Caco-2 (cell line): ENCODE data around the gene AUTS2. TPM values are rescaled to one million over a fixed set of nuclear protein-coding genes. Genes with fewer than 3 reads are reported as not detected.

ENCODE experiments used
- BruUV-seq: library from RNA; stranded (reverse); fragments of 400-500 nt; replicated peaks from 2 replicates; lab custom pipeline; 2021; lab: Mats Ljungman, UMichigan
- CTCF ChIA-PET: fragments of 300-600 bp; sonication (Branson Sonifier 250); formaldehyde crosslinking; loops from one replicate; lab custom pipeline; 2022; ENCODE audit warnings: antibody characterized with exemption; lab: Charles Lee
- POLR2A ChIA-PET: fragments of 300-600 bp; sonication (Branson Sonifier 250); formaldehyde crosslinking; loops from one replicate; lab custom pipeline; 2022; ENCODE audit warnings: antibody characterized with exemption; lab: Charles Lee
- DNase-seq, 2 experiments: peaks; one replicate each; pipeline versions ENCODE4 v3.0.0 to v3.0.0-alpha.2; 2020 to 2022
- H3K27me3 ChIP-seq: replicated peaks from 2 replicates; pipeline ENCODE4 v1.6.0; 2011; ENCODE audit warnings: low read length; ENCODE audit not compliant: control insufficient read depth, insufficient read depth
- H3K36me3 ChIP-seq: 2 replicates; pipeline ENCODE4 v1.5.1; 2011; ENCODE audit warnings: low read length; ENCODE audit not compliant: control insufficient read depth, insufficient read depth
- H3K4me1 ChIP-seq: fragments of 250-450 bp; sonication (Bioruptor Pico); 2 replicates; pipeline ENCODE4 v1.5.1; 2020; ENCODE audit warnings: mild to moderate bottlenecking
- H3K4me3 ChIP-seq: 2 replicates; pipeline ENCODE4 v1.5.1; 2011; ENCODE audit warnings: low read depth, mild to moderate bottlenecking, control low read depth, low read length
- H3K9me3 ChIP-seq: fragments of 250-450 bp; sonication (Bioruptor Pico); 2 replicates; pipeline ENCODE4 v1.5.1; 2020; ENCODE audit warnings: mild to moderate bottlenecking, moderate library complexity
- H3K27ac Mint-ChIP-seq: one replicate; pipeline ENCODE4 v1.8.0; 2022; ENCODE audit warnings: mixed read lengths; ENCODE audit not compliant: unreplicated experiment
- H3K27me3 Mint-ChIP-seq: one replicate; pipeline ENCODE4 v1.8.0; 2022; ENCODE audit warnings: mixed read lengths; ENCODE audit not compliant: insufficient read depth, unreplicated experiment
- H3K36me3 Mint-ChIP-seq: one replicate; pipeline ENCODE4 v1.8.0; 2022; ENCODE audit warnings: mild to moderate bottlenecking, mixed read lengths; ENCODE audit not compliant: insufficient read depth, unreplicated experiment
- H3K4me1 Mint-ChIP-seq: one replicate; pipeline ENCODE4 v1.8.0; 2022; ENCODE audit warnings: low read depth, mixed read lengths; ENCODE audit not compliant: unreplicated experiment
- H3K4me3 Mint-ChIP-seq: one replicate; pipeline ENCODE4 v1.8.0; 2022; ENCODE audit warnings: mild to moderate bottlenecking, moderate library complexity, mixed read lengths; ENCODE audit not compliant: unreplicated experiment
- H3K9me3 Mint-ChIP-seq: one replicate; pipeline ENCODE4 v1.8.0; 2022; ENCODE audit warnings: mixed read lengths; ENCODE audit not compliant: unreplicated experiment
- CTCF ChIP-seq, 2 experiments: fragments of 200-600 bp in 1 of 2; IDR thresholded peaks; 1 replicate in 1 of 2; 2 replicates in 1 of 2; pipeline versions ENCODE4 v1.5.1 to v1.8.0; 2011 to 2022; ENCODE audit warnings: antibody characterized with exemption in 1 of 2, control low read depth in 1 of 2, inconsistent platforms in 1 of 2, low read depth in 1 of 2, low read length in 1 of 2, mild to moderate bottlenecking in 1 of 2, moderate library complexity in 1 of 2; ENCODE audit not compliant: insufficient read depth in 1 of 2, severe bottlenecking in 1 of 2, unreplicated experiment in 1 of 2
- intact Hi-C: fragments of 100-400 bp; cut with micrococcal nuclease; formaldehyde crosslinking; loops from one replicate; pipeline ENCODE4 v1.10.0; 2022; ENCODE audit not compliant: unreplicated experiment
- total RNA-seq: library from RNA; stranded (reverse); gene quantifications from 2 replicates; pipeline ENCODE4 v1.2.3, GENCODE V29; 2022

The AUTS2 gene
- total RNA-seq, 1 experiment from 2014 or later = 37.1 TPM

GRCh38 chr7:69631131-69631530 lies 32.9 kb downstream of the AUTS2 start:
- no peaks in the 10 kb centered on the region for H3K27me3 ChIP-seq
- intact Hi-C loops = no loop called here
- H3K36me3 ChIP-seq = no peaks in the 10 kb centered on the region
- H3K27ac Mint-ChIP-seq = no peak overlapping the region
- H3K9me3 Mint-ChIP-seq = no peaks in the 10 kb centered on the region
- no peaks in the 10 kb centered on the region for H3K4me1 ChIP-seq
- no peak overlapping the region for H3K4me3 ChIP-seq
- no peaks in the 10 kb centered on the region for H3K4me1 Mint-ChIP-seq
- H3K27me3 Mint-ChIP-seq = peaks cover 15% of the 10 kb centered on the region
- ChIA-PET POLR2A (no interaction called here), CTCF (no interaction called here)
- no peaks in the 10 kb centered on the region for H3K36me3 Mint-ChIP-seq
- H3K4me3 Mint-ChIP-seq = no peak overlapping the region
- TF ChIP-seq CTCF (IDR thresholded peaks at IDR 0.05; ENCODE audit: insufficient read depth in 1 of 2, low read depth in 1 of 2, low read length in 1 of 2, severe bottlenecking in 1 of 2, unreplicated experiment in 1 of 2) = no peak
- no peaks in the 10 kb centered on the region for H3K9me3 ChIP-seq
- DNase-seq = no peak
- no TSS peak for BruUV-seq

GRCh38 chr7:69632280-69632679 lies 34.0 kb downstream of the AUTS2 start:
- Mint-ChIP-seq H3K4me1 (no peaks in the 10 kb centered on the region), H3K27ac (no peak overlapping the region), H3K36me3 (no peaks in the 10 kb centered on the region), H3K27me3 (peaks cover 15% of the 10 kb centered on the region), H3K4me3 (no peak overlapping the region), H3K9me3 (no peaks in the 10 kb centered on the region)
- Histone ChIP-seq H3K4me3 (no peak overlapping the region), H3K9me3 (no peaks in the 10 kb centered on the region), H3K4me1 (no peaks in the 10 kb centered on the region), H3K36me3 (no peaks in the 10 kb centered on the region), H3K27me3 (no peaks in the 10 kb centered on the region)
- DNase-seq = no peak
- POLR2A ChIA-PET = no interaction called here
- intact Hi-C loops = no loop called here
- CTCF ChIA-PET = no interaction called here
- no peak for TF ChIP-seq CTCF (IDR thresholded peaks at IDR 0.05; ENCODE audit: insufficient read depth in 1 of 2, low read depth in 1 of 2, low read length in 1 of 2, severe bottlenecking in 1 of 2, unreplicated experiment in 1 of 2)
- no TSS peak for BruUV-seq

- Mint-ChIP-seq H3K36me3 (no peaks in the 10 kb centered on the region), H3K27me3 (peaks cover 18% of the 10 kb centered on the region), H3K4me3 (no peak overlapping the region), H3K27ac (no peak overlapping the region), H3K9me3 (no peaks in the 10 kb centered on the region), H3K4me1 (no peaks in the 10 kb centered on the region)
- no peak overlapping the region for H3K4me3 ChIP-seq
- H3K9me3 ChIP-seq = no peaks in the 10 kb centered on the region
- intact Hi-C loops = no loop called here
- H3K27me3 ChIP-seq = no peaks in the 10 kb centered on the region
- H3K4me1 ChIP-seq = no peaks in the 10 kb centered on the region
- BruUV-seq = no TSS peak
- ChIA-PET CTCF (no interaction called here), POLR2A (no interaction called here)
- H3K36me3 ChIP-seq = no peaks in the 10 kb centered on the region
- no peak for TF ChIP-seq CTCF (IDR thresholded peaks at IDR 0.05; ENCODE audit: insufficient read depth in 1 of 2, low read depth in 1 of 2, low read length in 1 of 2, severe bottlenecking in 1 of 2, unreplicated experiment in 1 of 2)
- DNase-seq = no peak
Observed at GRCh38 chr7:69633122-69633831, 35.0 kb downstream of the AUTS2 start.
